Measurements from ENCODE around the gene COL1A1.

- TF ChIP-seq CSDC2 (CRISPR knock-in tag; IDR thresholded peaks at IDR 0.05) (no peak), CREB5 (CRISPR knock-in tag; IDR thresholded peaks at IDR 0.05; ENCODE audit: low read depth) (no peak), ZFP30 (CRISPR knock-in tag; IDR thresholded peaks at IDR 0.05) (no peak), ZFP3 (CRISPR knock-in tag; IDR thresholded peaks at IDR 0.05) (no peak), RARB (CRISPR knock-in tag; IDR thresholded peaks at IDR 0.05) (no peak), ZNF8 (CRISPR knock-in tag; IDR thresholded peaks at IDR 0.05) (no peak), GLIS3 (CRISPR knock-in tag; IDR thresholded peaks at IDR 0.05) (no peak), PATZ1 (CRISPR knock-in tag; IDR thresholded peaks at IDR 0.05; ENCODE audit: borderline replicate concordance) (no peak), ARNTL (CRISPR knock-in tag; IDR thresholded peaks at IDR 0.05; ENCODE audit: borderline replicate concordance, low read depth) (no peak)
These were observed 21.3 kb downstream of the COL1A1 start for GRCh38 chr17:50180111-50180510.

All from SK-N-SH treated with all-trans-retinoic acid at 6 μM for 48 hours (cell line).